ENCODE measurements around the gene ENTPD8. TPM values are rescaled to one million over a fixed set of nuclear protein-coding genes. Genes with fewer than 3 reads are reported as not detected.

ENTPD8 gene
- total RNA-seq, 2 experiments from 2014 or later: not detected

DNA sequence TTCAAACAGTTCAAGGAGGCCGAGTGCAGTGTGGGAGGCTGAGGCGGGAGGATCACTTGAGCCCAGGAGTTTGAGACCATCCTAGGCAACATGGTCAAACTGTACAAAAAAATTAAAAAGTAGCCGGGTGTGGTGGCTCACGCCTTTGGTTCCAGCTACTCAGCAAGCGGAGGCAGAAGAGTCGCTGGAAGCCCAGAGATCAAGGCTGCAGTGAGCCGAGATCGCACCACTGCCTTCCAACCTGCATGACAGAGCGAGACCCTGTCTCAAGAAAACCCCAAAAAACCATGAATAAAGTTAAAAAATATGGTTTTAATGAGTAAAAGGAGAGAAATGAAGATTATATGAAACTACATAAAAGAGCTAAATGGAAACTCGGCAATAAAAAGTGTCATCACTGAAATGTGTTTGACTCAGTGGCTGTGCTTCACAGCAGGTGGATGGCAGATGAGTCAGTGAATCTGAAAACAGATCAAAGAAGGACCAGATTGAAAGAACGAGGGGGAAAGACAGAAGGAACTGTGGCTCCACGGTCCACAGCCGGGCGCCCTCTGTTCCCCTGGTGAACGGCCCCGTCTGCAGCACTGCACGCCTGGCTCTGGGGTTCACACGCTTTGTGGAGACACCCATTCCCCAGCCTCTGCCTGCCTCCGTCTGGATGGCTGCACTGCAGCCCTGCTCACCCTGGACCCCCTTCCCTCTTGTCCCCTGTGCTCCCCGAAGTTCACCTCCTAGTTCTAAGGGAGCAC, 43.3 kb downstream of the ENTPD8 start:
- CTCF ChIA-PET: interaction anchor here (1.0 to 1.2 kb wide), 2 partner anchors 10 to 95 kb away, joined by 4 read pairs; no protein-coding TSS in a partner anchor
- Mint-ChIP-seq H3K4me3 (no peak overlapping the region), H3K27ac (peak overlapping the region; percentile 56), H3K4me1 (ENCODE audit: low read depth) (peaks cover 20% of the 10 kb centered on the region), H3K27me3 (no peaks in the 10 kb centered on the region), H3K9me3 (no peaks in the 10 kb centered on the region), H3K36me3 (ENCODE audit: low read depth) (peaks cover 7% of the 10 kb centered on the region)
- DNase-seq (peak; percentile 60), ATAC-seq (peak; percentile 90)
- intact Hi-C loops (cut with micrococcal nuclease): no loop called here
- TF ChIP-seq, protein P1, sequence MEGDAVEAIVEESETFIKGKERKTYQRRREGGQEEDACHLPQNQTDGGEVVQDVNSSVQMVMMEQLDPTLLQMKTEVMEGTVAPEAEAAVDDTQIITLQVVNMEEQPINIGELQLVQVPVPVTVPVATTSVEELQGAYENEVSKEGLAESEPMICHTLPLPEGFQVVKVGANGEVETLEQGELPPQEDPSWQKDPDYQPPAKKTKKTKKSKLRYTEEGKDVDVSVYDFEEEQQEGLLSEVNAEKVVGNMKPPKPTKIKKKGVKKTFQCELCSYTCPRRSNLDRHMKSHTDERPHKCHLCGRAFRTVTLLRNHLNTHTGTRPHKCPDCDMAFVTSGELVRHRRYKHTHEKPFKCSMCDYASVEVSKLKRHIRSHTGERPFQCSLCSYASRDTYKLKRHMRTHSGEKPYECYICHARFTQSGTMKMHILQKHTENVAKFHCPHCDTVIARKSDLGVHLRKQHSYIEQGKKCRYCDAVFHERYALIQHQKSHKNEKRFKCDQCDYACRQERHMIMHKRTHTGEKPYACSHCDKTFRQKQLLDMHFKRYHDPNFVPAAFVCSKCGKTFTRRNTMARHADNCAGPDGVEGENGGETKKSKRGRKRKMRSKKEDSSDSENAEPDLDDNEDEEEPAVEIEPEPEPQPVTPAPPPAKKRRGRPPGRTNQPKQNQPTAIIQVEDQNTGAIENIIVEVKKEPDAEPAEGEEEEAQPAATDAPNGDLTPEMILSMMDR (IDR thresholded peaks at IDR 0.05): no peak
- POLR2A ChIA-PET: interaction anchor here (0.7 kb wide), 1 partner anchor 11 kb away, joined by 3 read pairs; no protein-coding TSS in a partner anchor

DNA sequence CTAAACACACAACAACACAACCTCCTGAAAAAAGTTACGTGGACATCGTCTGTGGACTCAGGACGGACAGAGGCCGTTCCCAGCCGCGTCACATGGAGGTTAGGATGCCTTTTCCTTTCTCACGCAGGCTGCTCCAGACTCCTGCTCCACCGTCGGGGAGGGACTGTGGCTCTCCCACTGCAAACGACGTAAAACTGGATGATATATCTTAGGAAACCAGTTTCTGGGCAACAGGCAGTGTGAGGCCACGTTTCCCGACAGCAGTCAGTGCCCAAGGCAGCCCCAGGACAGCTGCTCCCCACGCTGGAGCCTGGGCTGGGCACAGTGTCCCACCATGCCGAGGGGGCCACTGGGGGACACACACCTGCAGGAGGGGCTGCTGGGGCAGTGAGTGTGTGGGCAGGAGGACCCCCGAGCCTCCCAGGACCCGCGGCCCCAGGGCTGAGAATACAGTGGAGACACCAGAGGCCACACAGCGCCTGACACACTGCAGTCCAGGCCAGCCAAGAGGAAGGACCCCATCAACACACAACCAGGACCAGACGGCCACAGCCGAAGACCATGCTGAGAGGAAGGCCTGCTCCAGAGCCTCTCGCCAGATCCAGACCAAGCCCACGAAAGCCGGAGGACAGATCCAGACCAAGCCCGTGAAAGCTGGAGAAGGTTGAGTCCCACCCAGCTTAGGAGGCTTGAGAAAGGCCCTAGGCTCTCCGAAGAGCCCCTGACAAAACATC, 44.4 kb downstream of the ENTPD8 start:
- H3K4me3 Mint-ChIP-seq: no peak overlapping the region
- H3K9me3 Mint-ChIP-seq: no peaks in the 10 kb centered on the region
- DNase-seq (no peak), ATAC-seq (no peak)
- TF ChIP-seq, protein P1 (IDR thresholded peaks at IDR 0.05): no peak
- peak overlapping the region; percentile 56 for H3K27ac Mint-ChIP-seq
- no peaks in the 10 kb centered on the region for H3K36me3 Mint-ChIP-seq (ENCODE audit: low read depth)
- no peaks in the 10 kb centered on the region for H3K27me3 Mint-ChIP-seq
- intact Hi-C loops (cut with micrococcal nuclease): no loop called here
- ChIA-PET POLR2A (interaction anchor here (0.7 to 1.0 kb wide), 2 partner anchors 10 to 27 kb away, joined by 3 read pairs; partner anchors contain the start of genes EXD3 and NOXA1), CTCF (interaction anchor here (1.0 to 1.2 kb wide), 2 partner anchors 9 to 94 kb away, joined by 4 read pairs; no protein-coding TSS in a partner anchor)
- peaks cover 20% of the 10 kb centered on the region for H3K4me1 Mint-ChIP-seq (ENCODE audit: low read depth)

DNA sequence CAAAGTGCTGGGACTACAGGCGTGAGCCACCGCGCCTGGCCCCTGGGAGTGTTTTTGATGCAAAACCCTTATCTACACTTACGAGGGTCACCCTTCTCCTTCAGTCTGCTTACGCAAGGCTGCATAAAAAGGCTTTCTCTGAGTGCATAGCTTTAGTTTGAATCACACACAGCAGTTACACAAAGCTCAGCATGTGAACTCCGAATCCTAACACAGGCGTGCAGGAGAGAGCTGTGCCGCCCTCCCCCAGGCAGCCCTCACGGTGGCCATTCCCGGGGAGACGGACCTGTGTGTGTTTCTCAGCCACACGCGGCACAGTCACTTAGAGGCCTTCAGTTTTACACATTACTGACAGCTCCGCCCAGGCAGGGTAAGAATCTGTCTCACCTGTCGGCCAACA, 44.9 kb downstream of the ENTPD8 start:
- DNase-seq (no peak), ATAC-seq (no peak)
- Mint-ChIP-seq H3K27me3 (no peaks in the 10 kb centered on the region), H3K9me3 (no peaks in the 10 kb centered on the region), H3K4me3 (no peak overlapping the region), H3K36me3 (ENCODE audit: low read depth) (no peaks in the 10 kb centered on the region), H3K27ac (no peak overlapping the region), H3K4me1 (ENCODE audit: low read depth) (peaks cover 20% of the 10 kb centered on the region)
- intact Hi-C loops (cut with micrococcal nuclease): no loop called here
- TF ChIP-seq, protein P1 (IDR thresholded peaks at IDR 0.05): no peak
- ChIA-PET CTCF (no interaction called here), POLR2A (interaction anchor here (1.0 kb wide), 1 partner anchor 27 kb away, joined by 3 read pairs; the partner anchor contains the start of genes EXD3 and NOXA1)

DNA sequence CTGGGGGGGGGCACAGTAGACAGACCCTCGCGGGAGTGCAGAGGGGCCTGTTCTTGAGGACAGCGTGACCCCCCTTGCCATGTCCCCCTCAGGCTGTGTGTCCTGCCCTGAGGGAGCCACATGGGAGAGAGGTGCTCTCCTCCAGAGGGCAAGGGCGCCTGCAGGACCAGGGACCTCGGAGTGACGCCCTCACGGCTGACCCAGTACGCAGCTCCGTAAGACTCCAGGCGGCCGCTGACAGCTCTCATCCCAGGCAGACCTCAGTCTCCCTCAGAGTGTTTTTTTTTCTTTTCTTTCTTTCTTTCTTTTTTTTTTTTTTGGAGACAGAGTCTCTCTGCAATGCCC, 45.5 kb downstream of the ENTPD8 start:
- intact Hi-C loops (cut with micrococcal nuclease): no loop called here
- peaks cover 20% of the 10 kb centered on the region for H3K4me1 Mint-ChIP-seq (ENCODE audit: low read depth)
- no peaks in the 10 kb centered on the region for H3K36me3 Mint-ChIP-seq (ENCODE audit: low read depth)
- CTCF ChIA-PET: interaction anchor here (1.2 kb wide), 1 partner anchor 132 kb away, joined by 3 read pairs; no protein-coding TSS in a partner anchor
- ATAC-seq (no peak), DNase-seq (no peak)
- H3K27me3 Mint-ChIP-seq: no peaks in the 10 kb centered on the region
- H3K9me3 Mint-ChIP-seq: no peaks in the 10 kb centered on the region
- no peak overlapping the region for H3K4me3 Mint-ChIP-seq
- no peak overlapping the region for H3K27ac Mint-ChIP-seq
- TF ChIP-seq, protein P1 (IDR thresholded peaks at IDR 0.05): no peak
- POLR2A ChIA-PET: interaction anchor here (1.0 kb wide), 1 partner anchor 28 kb away, joined by 3 read pairs; the partner anchor contains the start of genes EXD3 and NOXA1
